GM21390 (cell line): ENCODE measurements around the gene WWOX.

ENCODE experiments used
- ATAC-seq: cut with Tn5 transposase; IDR thresholded peaks from one replicate; pipeline ENCODE4 v1.9.1; 2021; ENCODE audit not compliant: unreplicated experiment

Gene WWOX

GRCh38 chr16:78386557-78387324 is 287.3 kb downstream of the WWOX start:
- ATAC-seq = no peak

- ATAC-seq = no peak
Observed at GRCh38 chr16:78389009-78389498, 289.6 kb downstream of the WWOX start.

- no peak for ATAC-seq
Observed at GRCh38 chr16:78390092-78390491, 290.6 kb downstream of the WWOX start.

- ATAC-seq = no peak
Observed at GRCh38 chr16:78390508-78391324, 291.3 kb downstream of the WWOX start.

GRCh38 chr16:78392585-78393195 is 293.2 kb downstream of the WWOX start:
- no peak for ATAC-seq

- ATAC-seq = no peak
Observed at GRCh38 chr16:78395035-78395434, 295.6 kb downstream of the WWOX start.

- ATAC-seq = no peak
Observed at GRCh38 chr16:78396046-78396445, 296.6 kb downstream of the WWOX start.

- ATAC-seq = no peak
Observed at GRCh38 chr16:78396673-78397072, 297.2 kb downstream of the WWOX start.

- ATAC-seq = no peak
Observed at GRCh38 chr16:78399384-78399783, 299.9 kb downstream of the WWOX start.

- no peak for ATAC-seq
Observed at GRCh38 chr16:78402833-78403232, 303.4 kb downstream of the WWOX start.

GRCh38 chr16:78405040-78405439 is 305.6 kb downstream of the WWOX start:
- no peak for ATAC-seq

GRCh38 chr16:78405833-78406232 is 306.4 kb downstream of the WWOX start:
- no peak for ATAC-seq

- ATAC-seq = no peak
Observed at GRCh38 chr16:78407191-78407590, 307.7 kb downstream of the WWOX start.

GRCh38 chr16:78413651-78414050 is 314.2 kb downstream of the WWOX start:
- no peak for ATAC-seq

- no peak for ATAC-seq
Observed at GRCh38 chr16:78415013-78415412, 315.6 kb downstream of the WWOX start.

GRCh38 chr16:78415669-78416068 is 316.2 kb downstream of the WWOX start:
- no peak for ATAC-seq

- ATAC-seq = no peak
Observed at GRCh38 chr16:78416400-78416799, 316.9 kb downstream of the WWOX start.

GRCh38 chr16:78421181-78421708 is 321.8 kb downstream of the WWOX start:
- no peak for ATAC-seq

- no peak for ATAC-seq
Observed at GRCh38 chr16:78425281-78425680, 325.8 kb downstream of the WWOX start.

- no peak for ATAC-seq
Observed at GRCh38 chr16:78425891-78426510, 326.5 kb downstream of the WWOX start.

GRCh38 chr16:78428193-78428592 is 328.7 kb downstream of the WWOX start:
- ATAC-seq = no peak
